ENCODE results near the gene ANKHD1. TPM values are rescaled to one million over a fixed set of nuclear protein-coding genes. Genes with fewer than 3 reads are reported as not detected.

The ANKHD1 gene
- total and polyA plus RNA-seq, 9 of the 15 experiments (the other 6 are each of a cell fraction or from before 2014, with no cell fraction given): 38.9 to 138 (median 78.7) TPM

- TF ChIP-seq LARP7 (IDR thresholded peaks at IDR 0.05) (no peak), BCLAF1 (IDR thresholded peaks at IDR 0.05; ENCODE audit: borderline replicate concordance in 1 of 2, control insufficient read depth in 1 of 2, low read depth in 2 of 2, low read length in 1 of 2) (no peak), ZNF280A (IDR thresholded peaks at IDR 0.05; ENCODE audit: low read depth, partially characterized antibody) (no peak), MCM7 (IDR thresholded peaks at IDR 0.05) (no peak), SMC3 (conservative IDR thresholded peaks at IDR 0.05; ENCODE audit: insufficient read depth, low read depth, low read length) (no peak), E2F1 (CRISPR knock-in tag; IDR thresholded peaks at IDR 0.05) (0 out of 2 replicates have a peak, but pooled peaks have one; percentile 47), KAT8 (IDR thresholded peaks at IDR 0.05; ENCODE audit: low read depth) (no peak), MEF2A (IDR thresholded peaks at IDR 0.05; ENCODE audit: control insufficient read depth, low read depth, low read length) (no peak), ARID2 (IDR thresholded peaks at IDR 0.05) (no peak), TCF7L2 (IDR thresholded peaks at IDR 0.05; ENCODE audit: low read depth, low read length) (no peak), ZNF174 (CRISPR knock-in tag; IDR thresholded peaks at IDR 0.05) (no peak), SMARCB1 (IDR thresholded peaks at IDR 0.05; ENCODE audit: insufficient read length, low read depth) (no peak), RAD21 (CRISPR knock-in tag; conservative IDR thresholded peaks at IDR 0.05 in 1 of 2, IDR thresholded peaks at IDR 0.05 in 1 of 2) (no peak; a peak in 1 of 4 replicates), ATF6 (CRISPR knock-in tag; IDR thresholded peaks at IDR 0.05) (peak; percentile 74; the same call in 1 of the 2 replicates), NFYB (IDR thresholded peaks at IDR 0.05; ENCODE audit: extremely low read depth, insufficient read length) (peak; percentile 89), MED1 (CRISPR knock-in tag; IDR thresholded peaks at IDR 0.05; ENCODE audit: borderline replicate concordance) (no peak), ELK1 (CRISPR knock-in tag; IDR thresholded peaks at IDR 0.05) (no peak)
Measured at GRCh38 chr5:140401362-140402257, at the start of gene ANKHD1 (continued).
